ENCODE measurements around the gene MNT. TPM values are rescaled to one million over a fixed set of nuclear protein-coding genes. Genes with fewer than 3 reads are reported as not detected.

MNT gene
- total RNA-seq, 1 donor, result 12.2 TPM

- TF ChIP-seq CTCF (IDR thresholded peaks at IDR 0.05; ENCODE audit: insufficient read depth, low read length), result no peak
- no peak for DNase-seq (ENCODE audit: low read depth)
- no peak overlapping the region for H3K4me3 ChIP-seq (ENCODE audit: low read depth, low read length)
Observed at GRCh38 chr17:2370211-2370589, 30.7 kb downstream of the MNT start.

GRCh38 chr17:2369551-2370210, 31.2 kb downstream of the MNT start:
- TF ChIP-seq CTCF (IDR thresholded peaks at IDR 0.05; ENCODE audit: insufficient read depth, low read length), result peak; percentile 21
- H3K4me3 ChIP-seq (ENCODE audit: low read depth, low read length), result no peak overlapping the region
- peak; percentile 35 for DNase-seq (ENCODE audit: low read depth)

GRCh38 chr17:2369039-2369438, 31.8 kb downstream of the MNT start:
- TF ChIP-seq CTCF (IDR thresholded peaks at IDR 0.05; ENCODE audit: insufficient read depth, low read length), result no peak
- peak; percentile 22 for DNase-seq (ENCODE audit: low read depth)
- no peak overlapping the region for H3K4me3 ChIP-seq (ENCODE audit: low read depth, low read length)

- no peak overlapping the region for H3K4me3 ChIP-seq (ENCODE audit: low read depth, low read length)
- DNase-seq (ENCODE audit: low read depth), result no peak
- no peak for TF ChIP-seq CTCF (IDR thresholded peaks at IDR 0.05; ENCODE audit: insufficient read depth, low read length)
Observed at GRCh38 chr17:2368359-2368758, 32.5 kb downstream of the MNT start.

GRCh38 chr17:2366747-2367494, 33.9 kb downstream of the MNT start:
- TF ChIP-seq CTCF (IDR thresholded peaks at IDR 0.05; ENCODE audit: insufficient read depth, low read length), result peak; percentile 8
- H3K4me3 ChIP-seq (ENCODE audit: low read depth, low read length), result no peak overlapping the region
- DNase-seq (ENCODE audit: low read depth), result no peak

GRCh38 chr17:2365132-2365531, 35.7 kb downstream of the MNT start:
- DNase-seq (ENCODE audit: low read depth), result no peak

More at GRCh38 chr17:2365132-2365531, 35.7 kb downstream of the MNT start:
- TF ChIP-seq CTCF (IDR thresholded peaks at IDR 0.05; ENCODE audit: insufficient read depth, low read length), result no peak
- H3K4me3 ChIP-seq (ENCODE audit: low read depth, low read length), result no peak overlapping the region

Data from fibroblast of the aortic adventitia (primary cell).